Endothelial cell of umbilical vein (primary cell): ENCODE measurements around the gene P2RX1. TPM values are rescaled to one million over a fixed set of nuclear protein-coding genes. Genes with fewer than 3 reads are reported as not detected.

Source experiments
- BruUV-seq: library from RNA; stranded (reverse); fragments of 400-500 nt; replicated peaks from 2 replicates; lab custom pipeline; 2021; lab: Mats Ljungman, UMichigan
- CTCF ChIA-PET: fragments of 300-600, 350-600 bp; sonication (Branson Sonifier 250); formaldehyde crosslinking; loops from one replicate; lab custom pipeline; 2021; ENCODE audit warnings: antibody characterized with exemption, inconsistent platforms; lab: Charles Lee
- POLR2A ChIA-PET: fragments of 300-600, 350-600 bp; sonication (Branson Sonifier 250); formaldehyde crosslinking; loops from one replicate; lab custom pipeline; 2021; ENCODE audit warnings: antibody characterized with exemption, inconsistent platforms; lab: Charles Lee
- DNase-seq: peaks from one replicate; pipeline ENCODE4 v3.0.0-alpha.2; 2011; ENCODE audit warnings: low read depth, low spot score
- FAIRE-seq: peaks from 2 replicates; lab custom pipeline; 2011; peaks lifted over from hg19 to GRCh38; lab: Jason Lieb, UNC
- H2AFZ ChIP-seq: 2 replicates; pipeline ENCODE4 v1.6.0; 2012; ENCODE audit warnings: low read depth, low read length, control low read depth, inconsistent platforms
- H3K27ac ChIP-seq: 2 replicates; pipeline ENCODE4 v1.5.1; 2011; ENCODE audit warnings: low read depth, mild to moderate bottlenecking, control low read depth, low read length, moderate library complexity; ENCODE audit not compliant: insufficient read depth
- H3K27me3 ChIP-seq, 2 experiments: 2 replicates each; pipeline versions ENCODE4 v1.6.0 to v1.6.1; 2011; ENCODE audit warnings: low read length in 2 of 2, mixed read lengths in 1 of 2; ENCODE audit not compliant: control insufficient read depth in 2 of 2, insufficient read depth in 2 of 2
- H3K36me3 ChIP-seq, 2 experiments: 2 replicates in 1 of 2; 3 replicates in 1 of 2; pipeline ENCODE4 v1.5.1; 2011; ENCODE audit warnings: low read length in 2 of 2, mild to moderate bottlenecking in 1 of 2, moderate library complexity in 1 of 2; ENCODE audit not compliant: control insufficient read depth in 2 of 2, insufficient read depth in 2 of 2; ENCODE audit errors: extremely low read depth in 1 of 2
- H3K4me1 ChIP-seq: 3 replicates; pipeline ENCODE4 v1.5.1; 2011; ENCODE audit warnings: mild to moderate bottlenecking, low read length; ENCODE audit not compliant: control insufficient read depth, insufficient read depth; ENCODE audit errors: extremely low read depth
- H3K4me2 ChIP-seq: 2 replicates; pipeline ENCODE4 v1.6.1; 2011; ENCODE audit warnings: low read length, control low read depth, mixed read lengths; ENCODE audit not compliant: insufficient read depth
- H3K4me3 ChIP-seq, 3 experiments: fragments of 200-600 bp in 1 of 3; sonication (generic), shearing (Covaris generic) in 1 of 3; replicated peaks in 1 of 3; 2 replicates each; pipeline ENCODE4 v1.5.1; 2011 to 2016; ENCODE audit warnings: control low read depth in 3 of 3, low read length in 3 of 3, mild to moderate bottlenecking in 2 of 3, inconsistent platforms in 1 of 3, low read depth in 1 of 3, moderate library complexity in 1 of 3; ENCODE audit not compliant: insufficient read depth in 1 of 3
- H3K79me2 ChIP-seq: 2 replicates; pipeline ENCODE4 v1.6.0; 2012; ENCODE audit warnings: low read length, inconsistent platforms; ENCODE audit not compliant: control insufficient read depth, insufficient read depth
- H3K9ac ChIP-seq: replicated peaks from 2 replicates; pipeline ENCODE3; 2011; ENCODE audit warnings: low read length, control low read depth; ENCODE audit not compliant: insufficient read depth; ENCODE audit errors: extremely low read depth
- H3K9me1 ChIP-seq: replicated peaks from 3 replicates; pipeline ENCODE4 v1.6.0; 2011; ENCODE audit warnings: mild to moderate bottlenecking, low read length; ENCODE audit not compliant: control insufficient read depth, insufficient read depth; ENCODE audit errors: extremely low read depth
- H3K9me3 ChIP-seq: replicated peaks from 2 replicates; pipeline ENCODE4 v1.5.1; 2012; ENCODE audit warnings: low read length, inconsistent platforms; ENCODE audit not compliant: control insufficient read depth, insufficient read depth
- H4K20me1 ChIP-seq: replicated peaks from 2 replicates; pipeline ENCODE3; 2011; ENCODE audit warnings: mild to moderate bottlenecking, low read length; ENCODE audit not compliant: control insufficient read depth, insufficient read depth; ENCODE audit errors: extremely low read depth
- EZH2 ChIP-seq: IDR thresholded peaks from 2 replicates; pipeline ENCODE4 v1.6.1; 2012; ENCODE audit warnings: borderline replicate concordance, low read depth, mild to moderate bottlenecking, moderate library complexity, low read length, inconsistent platforms; ENCODE audit not compliant: severe bottlenecking
- FOS ChIP-seq: IDR thresholded peaks from 2 replicates; pipeline ENCODE4 v1.6.1; 2011; ENCODE audit warnings: mild to moderate bottlenecking, low read length, moderate library complexity, borderline replicate concordance; ENCODE audit not compliant: insufficient read depth
- JUN ChIP-seq: IDR thresholded peaks from 2 replicates; pipeline ENCODE4 v1.6.1; 2011; ENCODE audit warnings: borderline replicate concordance, low read depth; ENCODE audit not compliant: insufficient read length, insufficient read depth
- MYC ChIP-seq: IDR thresholded peaks from one replicate; pipeline ENCODE4 v1.6.1; 2011; ENCODE audit warnings: mild to moderate bottlenecking, low read depth, low read length
- dilution Hi-C: fragments of 300-500 bp; cut with MboI; formaldehyde crosslinking; loops from one replicate; pipeline ENCODE4 v1.15.0; 2019; ENCODE audit warnings: low sequenced_read_pairs; ENCODE audit not compliant: extremely low pct_ligation_motif_present
- intact Hi-C: fragments of 100-400 bp; cut with micrococcal nuclease; formaldehyde crosslinking; loops from one replicate; pipeline ENCODE4 v1.10.0; 2022
- polyA plus RNA-seq, 4 experiments: library from polyadenylated mRNA; depleted of rRNA in 3 of 4; stranded (reverse) in 3 of 4; unstranded in 1 of 4; fragments of >200 nt; gene quantifications; 2 replicates each; pipeline versions ENCODE4 v1.2.1 to v1.2.3, GENCODE V29; 2011 to 2012; ENCODE audit warnings: missing spikeins in 1 of 4
- total RNA-seq: library from RNA; stranded (reverse); gene quantifications from 2 replicates; pipeline ENCODE4 v1.2.3, GENCODE V29; 2021

P2RX1 gene
- total and polyA plus RNA-seq, 2 donors (not counting 3 experiments of a cell fraction or from before 2014, with no cell fraction given), result not detected

DNA sequence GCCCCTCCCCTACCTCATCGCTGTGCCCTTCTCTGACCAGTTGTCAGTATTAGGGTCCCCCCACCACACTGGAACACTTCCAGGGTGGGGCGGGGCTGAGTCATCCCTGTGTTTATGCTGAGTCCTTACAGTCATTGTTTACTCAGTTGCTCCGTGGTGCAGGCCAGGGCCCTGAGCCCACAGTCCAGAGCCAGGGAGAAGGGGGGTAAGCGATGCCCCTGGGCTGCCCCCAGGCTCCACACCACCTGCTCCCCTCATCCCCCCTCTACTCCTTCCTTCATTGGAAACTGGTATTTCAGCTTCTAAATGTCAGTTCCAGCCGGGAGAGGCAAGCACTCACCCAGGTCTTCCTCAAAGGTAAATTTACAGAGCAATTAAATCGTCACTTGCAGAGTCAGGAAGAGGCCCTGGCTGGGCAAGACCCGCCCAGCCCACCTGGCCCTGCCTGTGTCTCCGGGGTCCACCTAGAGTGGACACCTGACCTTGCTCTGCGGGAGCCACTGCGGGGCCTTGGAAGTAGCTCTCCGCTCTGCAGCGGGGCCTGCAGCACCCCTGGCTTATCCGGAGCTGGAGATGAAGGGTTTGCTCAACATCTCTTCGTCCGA is 43.1 kb upstream of the P2RX1 start:
- dilution Hi-C loops, result no loop called here
- no TSS peak for BruUV-seq
- Histone ChIP-seq H3K9ac (no peak overlapping the region), H3K4me2 (no peak overlapping the region), H4K20me1 (no peaks in the 10 kb centered on the region), H3K36me3 (no peaks in the 10 kb centered on the region), H3K9me1 (no peaks in the 10 kb centered on the region), H3K79me2 (no peaks in the 10 kb centered on the region), H3K9me3 (no peaks in the 10 kb centered on the region), H3K4me1 (peaks cover 5% of the 10 kb centered on the region), H3K27me3 (peaks cover 20 to 25% of the 10 kb centered on the region in 2 experiments), H2AFZ (peak overlapping the region; percentile 9), H3K4me3 (no peak overlapping the region), H3K27ac (no peak overlapping the region)
- intact Hi-C loops, result no loop called here
- TF ChIP-seq MYC, result no peak
- TF ChIP-seq FOS, result peak; percentile 59
- FAIRE-seq (peak; percentile 54), DNase-seq (peak; percentile 64)
- ChIA-PET POLR2A (no interaction called here), CTCF (interaction anchor here (1.2 kb wide), 2 partner anchors 23 to 45 kb away, joined by 4 read pairs; no protein-coding TSS in a partner anchor)

DNA sequence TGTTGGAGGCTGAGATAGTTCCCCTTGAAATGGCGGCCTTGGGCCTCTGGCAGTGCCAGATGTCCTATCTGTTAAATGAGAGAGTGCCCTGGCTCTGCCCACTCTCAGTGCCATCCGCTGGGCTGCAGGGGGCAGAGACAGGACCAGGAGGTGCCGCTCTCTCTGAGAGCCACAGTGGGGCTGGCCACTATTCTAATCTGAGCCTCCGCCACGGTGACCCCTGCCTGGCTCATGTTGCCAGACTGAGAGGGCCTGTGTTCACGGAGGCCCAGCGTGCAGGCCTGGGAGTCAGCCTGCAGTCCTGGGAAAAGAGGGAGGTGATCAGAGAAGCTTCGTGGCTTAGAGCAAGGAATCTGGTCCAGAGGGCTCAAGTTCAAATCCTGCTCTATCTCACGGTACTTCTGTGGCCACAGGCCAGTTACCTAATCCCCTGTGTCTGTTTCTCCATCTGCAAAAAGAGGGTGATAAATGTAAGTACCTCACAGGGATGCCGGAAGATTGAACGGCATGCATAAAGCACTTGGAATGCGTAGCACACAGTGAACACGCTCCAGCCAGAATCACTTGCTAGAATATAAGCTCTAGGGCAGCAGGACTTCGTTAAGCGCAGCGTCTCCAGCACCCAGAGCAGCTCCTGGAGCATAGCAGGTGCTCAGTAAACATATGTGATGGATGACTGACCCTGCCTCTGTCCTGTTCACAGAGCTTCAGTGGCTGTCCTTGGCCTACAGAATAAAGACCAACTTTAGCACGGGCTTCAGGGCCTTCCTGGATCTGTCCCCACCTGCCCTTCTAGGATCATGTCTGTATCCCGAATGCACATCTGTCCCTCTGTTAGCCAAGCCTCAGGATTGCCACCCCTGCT is 41.7 kb upstream of the P2RX1 start:
- no peak overlapping the region for H3K4me3 ChIP-seq
- BruUV-seq, result no TSS peak
- CTCF ChIA-PET, result interaction anchor here (1.3 to 1.5 kb wide), 3 partner anchors 10 to 43 kb away, joined by 3 to 5 read pairs (median 4); no protein-coding TSS in a partner anchor
- H3K79me2 ChIP-seq, result no peaks in the 10 kb centered on the region
- no peak overlapping the region for H3K9ac ChIP-seq
- POLR2A ChIA-PET, result no interaction called here
- H4K20me1 ChIP-seq, result no peaks in the 10 kb centered on the region
- H3K27ac ChIP-seq, result no peak overlapping the region
- peaks cover 5% of the 10 kb centered on the region for H3K4me1 ChIP-seq
- DNase-seq (no peak), FAIRE-seq (no peak)
- H2AFZ ChIP-seq, result no peak overlapping the region
- H3K36me3 ChIP-seq, result no peaks in the 10 kb centered on the region
- H3K9me3 ChIP-seq, result no peaks in the 10 kb centered on the region
- intact Hi-C loops (no loop called here), dilution Hi-C loops (no loop called here)
- TF ChIP-seq FOS (no peak), EZH2 (no peak), JUN (no peak), MYC (no peak)
- no peaks in the 10 kb centered on the region for H3K9me1 ChIP-seq
- peaks cover 11 to 14% of the 10 kb centered on the region in 2 experiments for H3K27me3 ChIP-seq
- no peak overlapping the region for H3K4me2 ChIP-seq
